Stomach (tissue), 9 donors: ENCODE measurements around the gene FHOD3. TPM values are rescaled to one million over a fixed set of nuclear protein-coding genes. Genes with fewer than 3 reads are reported as not detected.

Experiments
- DNase-seq, 2 donors: peaks; one replicate each; pipeline versions ENCODE4 v3.0.0 to v3.0.0-alpha.2; 2013 to 2019
- H3K27ac ChIP-seq, 5 donors: fragments of 200-600 bp in 4 of 5; sonication (generic) in 4 of 5; one replicate each; pipeline ENCODE4 v1.5.1; 2013 to 2019; ENCODE audit warnings: mild to moderate bottlenecking in 1 of 5, moderate library complexity in 1 of 5
- H3K27me3 ChIP-seq, 3 donors: fragments of 200-600 bp; sonication (generic); one replicate each; pipeline ENCODE4 v1.5.1; 2017 to 2019; ENCODE audit warnings: mixed run types in 1 of 3
- H3K36me3 ChIP-seq, 4 donors: fragments of 200-600 bp; sonication (generic); 1 replicate in 3 of 4; 2 replicates in 1 of 4; pipeline ENCODE4 v1.5.1; 2016 to 2019
- H3K4me1 ChIP-seq, 4 donors: fragments of 200-600 bp; sonication (generic); one replicate each; pipeline ENCODE4 v1.5.1; 2016 to 2019
- H3K4me3 ChIP-seq, 4 donors: fragments of 200-600 bp; sonication (generic) in 3 of 4; one replicate each; pipeline ENCODE4 v1.5.1; 2016 to 2019; ENCODE audit warnings: mild to moderate bottlenecking in 1 of 4
- H3K9me3 ChIP-seq, 4 donors: fragments of 200-600 bp; sonication (generic); one replicate each; pipeline ENCODE4 v1.5.1; 2016 to 2019
- EP300 ChIP-seq: sonication (generic); formaldehyde crosslinking; IDR thresholded peaks from one replicate; pipeline ENCODE4 v1.6.1; 2017; ENCODE audit warnings: antibody characterized with exemption
- POLR2A ChIP-seq, 4 donors: fragments of 450-650 bp; IDR thresholded peaks; one replicate each; pipeline ENCODE4 v1.6.1; 2016; ENCODE audit warnings: antibody characterized with exemption in 4 of 4, control low read depth in 2 of 4, mild to moderate bottlenecking in 1 of 4, moderate library complexity in 1 of 4
- POLR2AphosphoS5 ChIP-seq, 3 donors: sonication (generic); formaldehyde crosslinking; IDR thresholded peaks; one replicate each; pipeline ENCODE4 v1.6.1; 2016; ENCODE audit warnings: antibody characterized with exemption in 3 of 3
- WGBS, 5 donors: extraction: QIAGEN DNeasy Blood & Tissue Kit in 3 of 5; methylation state at CpG; one replicate each; pipeline versions ENCODE4 v1.1.5 to v1.1.7; 2013 to 2018; 5-methylcytosine and 5-hydroxymethylcytosine counted together
- intact Hi-C: fragments of 100-400 bp; cut with DNase I; formaldehyde crosslinking; loops from one replicate; pipeline ENCODE4 v1.15.1; 2023; ENCODE audit warnings: low total_unique reads
- polyA plus RNA-seq, 3 donors: library from polyadenylated mRNA; stranded (reverse); fragments of 200-250 nt; gene quantifications; one replicate each; pipeline ENCODE4 v1.2.3, GENCODE V29; 2013
- total RNA-seq, 5 donors: library from RNA; depleted of rRNA; stranded (reverse); fragments of >200 nt; gene quantifications; one replicate each; pipeline versions ENCODE4 v1.1.0 to v1.2.3, GENCODE V29; 2014 to 2016
- TF ChIP-seq, protein P1 (sequence below), 7 experiments: fragments of 450-650 bp in 4 of 7; fragments of 200-600 bp in 3 of 7; sonication (generic) in 3 of 7; IDR thresholded peaks; one replicate each; pipeline ENCODE4 v1.5.1; 2016 to 2019; ENCODE audit warnings: antibody characterized with exemption in 7 of 7, control low read depth in 2 of 7, mild to moderate bottlenecking in 1 of 7
- donor health status: healthy with polysubstance abuse.
- donor health status: Bipolar disorder and iron deficiency.
- donor health status: healthy.

Gene FHOD3
- total and polyA plus RNA-seq, 8 donors, result under 0.01 to 9.1 (median 4.6) TPM

DNA sequence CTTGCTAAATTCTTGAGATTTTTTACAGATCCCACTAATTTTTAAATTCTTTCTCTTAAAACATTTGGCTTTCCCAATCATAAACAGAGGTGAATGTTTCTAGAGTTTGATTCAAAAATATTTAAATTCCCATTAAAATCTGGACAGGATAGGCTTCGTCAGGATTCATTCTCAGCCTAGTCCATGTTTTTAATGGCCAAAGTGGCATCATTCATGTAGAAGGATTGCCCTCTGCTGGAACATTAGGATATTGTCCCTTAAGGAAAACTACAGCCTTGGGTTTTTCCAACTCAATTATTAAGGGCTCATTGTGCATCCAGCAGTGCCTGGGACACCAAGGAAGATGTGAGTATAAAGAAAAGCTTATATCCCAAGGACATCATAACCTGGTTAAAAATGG lies 459.6 kb downstream of the FHOD3 start:
- Histone ChIP-seq H3K4me1 (peaks cover 0 to 12% (median 0%) of the 10 kb centered on the region in 4 donors), H3K9me3 (no peaks in the 10 kb centered on the region), H3K36me3 (no peaks in the 10 kb centered on the region), H3K27ac (no peak overlapping the region), H3K27me3 (no peaks in the 10 kb centered on the region), H3K4me3 (no peak overlapping the region)
- TF ChIP-seq POLR2A (IDR thresholded peaks at IDR 0.05), result no peak
- TF ChIP-seq, protein P1, sequence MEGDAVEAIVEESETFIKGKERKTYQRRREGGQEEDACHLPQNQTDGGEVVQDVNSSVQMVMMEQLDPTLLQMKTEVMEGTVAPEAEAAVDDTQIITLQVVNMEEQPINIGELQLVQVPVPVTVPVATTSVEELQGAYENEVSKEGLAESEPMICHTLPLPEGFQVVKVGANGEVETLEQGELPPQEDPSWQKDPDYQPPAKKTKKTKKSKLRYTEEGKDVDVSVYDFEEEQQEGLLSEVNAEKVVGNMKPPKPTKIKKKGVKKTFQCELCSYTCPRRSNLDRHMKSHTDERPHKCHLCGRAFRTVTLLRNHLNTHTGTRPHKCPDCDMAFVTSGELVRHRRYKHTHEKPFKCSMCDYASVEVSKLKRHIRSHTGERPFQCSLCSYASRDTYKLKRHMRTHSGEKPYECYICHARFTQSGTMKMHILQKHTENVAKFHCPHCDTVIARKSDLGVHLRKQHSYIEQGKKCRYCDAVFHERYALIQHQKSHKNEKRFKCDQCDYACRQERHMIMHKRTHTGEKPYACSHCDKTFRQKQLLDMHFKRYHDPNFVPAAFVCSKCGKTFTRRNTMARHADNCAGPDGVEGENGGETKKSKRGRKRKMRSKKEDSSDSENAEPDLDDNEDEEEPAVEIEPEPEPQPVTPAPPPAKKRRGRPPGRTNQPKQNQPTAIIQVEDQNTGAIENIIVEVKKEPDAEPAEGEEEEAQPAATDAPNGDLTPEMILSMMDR (IDR thresholded peaks at IDR 0.05), result peak in 5 of 7 experiments; percentile 40 to 61 (median 50)
- no peak for TF ChIP-seq POLR2AphosphoS5 (IDR thresholded peaks at IDR 0.05)
- TF ChIP-seq EP300, result no peak
- WGBS, 5 donors, result 4 to 14% (median 7%) methylated on average over 1 of the region's 1 CpG
- DNase-seq, result peak in 1 of 2 donors; percentile 77
- intact Hi-C loops, result loop anchor here (10.0 kb wide), 1 partner anchor 72 kb away; no protein-coding TSS in a partner anchor

DNA sequence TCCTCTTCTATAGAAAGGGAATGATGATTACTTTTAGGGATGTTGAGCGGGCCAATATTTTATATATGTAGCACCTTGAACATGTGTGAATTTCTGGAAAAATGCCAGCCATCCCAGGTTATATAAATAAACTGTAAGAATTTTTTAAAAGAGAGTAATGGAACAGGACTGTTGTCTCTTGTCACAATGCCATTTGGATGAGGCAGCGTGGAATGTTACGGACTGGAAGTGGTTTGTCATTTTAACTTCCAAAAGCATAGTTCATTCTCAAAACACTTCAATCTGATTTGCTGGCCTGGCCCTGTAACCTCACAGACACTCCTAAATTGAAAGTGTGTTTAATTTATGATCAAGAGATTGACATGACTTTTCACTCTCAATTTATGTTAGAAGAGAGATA lies 460.5 kb downstream of the FHOD3 start:
- Histone ChIP-seq H3K27me3 (no peaks in the 10 kb centered on the region), H3K27ac (no peak overlapping the region), H3K4me3 (no peak overlapping the region), H3K36me3 (no peaks in the 10 kb centered on the region), H3K9me3 (no peaks in the 10 kb centered on the region), H3K4me1 (peaks cover 0 to 12% (median 0%) of the 10 kb centered on the region in 4 donors)
- DNase-seq, result no peak
- 67 to 84% (median 79%) methylated on average over 3 of the region's 3 CpGs for WGBS, 5 donors
- TF ChIP-seq, protein P1 (IDR thresholded peaks at IDR 0.05), result no peak
- TF ChIP-seq POLR2AphosphoS5 (IDR thresholded peaks at IDR 0.05) (no peak), EP300 (no peak), POLR2A (IDR thresholded peaks at IDR 0.05) (no peak)
- intact Hi-C loops, result loop anchor here (10.0 kb wide), 1 partner anchor 73 kb away; no protein-coding TSS in a partner anchor

DNA sequence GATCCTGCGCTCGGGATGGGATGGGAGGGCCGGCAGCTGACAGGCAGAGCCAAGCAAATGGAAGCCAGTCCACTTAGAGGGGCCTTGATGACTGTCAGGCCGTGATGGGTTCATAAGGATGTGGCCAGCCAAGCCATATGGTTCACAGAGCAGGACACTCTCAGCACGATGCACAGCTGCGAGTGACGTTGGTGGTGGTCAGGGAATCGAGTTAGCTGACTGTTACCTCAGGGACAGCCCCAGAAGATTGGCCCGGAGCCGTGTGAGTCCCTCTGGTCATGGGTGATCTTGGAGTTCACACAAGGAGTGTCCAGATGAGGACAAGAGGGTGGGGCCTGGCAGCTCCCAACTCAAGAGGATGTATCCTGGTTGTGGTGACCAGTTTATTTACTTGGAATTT lies 461.1 kb downstream of the FHOD3 start:
- H3K4me1 ChIP-seq, result peaks cover 0 to 12% (median 0%) of the 10 kb centered on the region in 4 donors
- H3K36me3 ChIP-seq, result no peaks in the 10 kb centered on the region
- WGBS, 5 donors, result 69 to 84% (median 77%) methylated on average over 8 to 10 of the region's 10 CpGs
- intact Hi-C loops, result loop anchor here (10.0 kb wide), 1 partner anchor 74 kb away; no protein-coding TSS in a partner anchor
- TF ChIP-seq POLR2A (IDR thresholded peaks at IDR 0.05) (no peak), POLR2AphosphoS5 (IDR thresholded peaks at IDR 0.05) (no peak), EP300 (no peak)
- TF ChIP-seq, protein P1 (IDR thresholded peaks at IDR 0.05), result no peak
- H3K9me3 ChIP-seq, result no peaks in the 10 kb centered on the region
- no peak overlapping the region for H3K4me3 ChIP-seq
- H3K27me3 ChIP-seq, result no peaks in the 10 kb centered on the region
- DNase-seq, result no peak
- H3K27ac ChIP-seq, result no peak overlapping the region

DNA sequence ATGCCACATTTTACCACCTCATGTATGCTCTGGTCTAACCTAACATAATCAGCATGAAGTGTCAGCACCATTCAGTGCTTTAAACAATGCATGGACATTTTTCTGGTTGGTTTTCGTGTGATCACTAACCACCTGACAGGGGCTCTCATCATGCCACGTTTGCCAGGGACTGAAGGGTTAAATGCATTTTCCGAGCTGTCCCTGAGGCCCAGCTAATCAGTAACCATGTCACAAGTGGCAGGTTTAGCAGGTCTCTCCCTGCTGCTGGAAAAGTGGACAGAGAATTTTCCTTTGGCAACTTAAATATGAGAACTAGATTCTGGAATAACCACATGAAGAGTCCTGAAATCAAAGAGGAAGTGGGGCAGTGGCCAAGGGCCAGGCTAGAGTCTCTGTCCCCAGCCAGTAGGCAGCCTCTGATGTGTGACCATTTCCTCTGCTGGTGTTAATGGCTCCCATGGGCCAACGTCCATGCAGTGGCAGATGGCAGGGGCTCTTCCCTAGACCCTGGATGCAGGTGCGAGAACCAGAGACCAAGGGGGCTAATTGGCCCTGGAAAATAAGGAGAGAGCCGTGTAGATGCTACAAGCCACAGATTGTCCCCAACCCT lies 461.8 kb downstream of the FHOD3 start:
- Histone ChIP-seq H3K27ac (no peak overlapping the region), H3K9me3 (no peaks in the 10 kb centered on the region), H3K4me3 (no peak overlapping the region), H3K36me3 (no peaks in the 10 kb centered on the region), H3K4me1 (peaks cover 0 to 12% (median 0%) of the 10 kb centered on the region in 4 donors), H3K27me3 (no peaks in the 10 kb centered on the region)
- intact Hi-C loops, result loop anchor here (10.0 kb wide), 1 partner anchor 74 kb away; no protein-coding TSS in a partner anchor
- TF ChIP-seq POLR2A (IDR thresholded peaks at IDR 0.05), result no peak
- TF ChIP-seq, protein P1 (IDR thresholded peaks at IDR 0.05), result no peak
- TF ChIP-seq EP300, result no peak
- TF ChIP-seq POLR2AphosphoS5 (IDR thresholded peaks at IDR 0.05), result no peak
- DNase-seq, result peak in 1 of 2 donors; percentile 23
- 36 to 57% (median 42%) methylated on average over 6 of the region's 6 CpGs for WGBS, 5 donors
